ENCODE measurements around the gene PPP1R1A. TPM values are rescaled to one million over a fixed set of nuclear protein-coding genes. Genes with fewer than 3 reads are reported as not detected.

Gene PPP1R1A
- total and polyA plus RNA-seq, 9 of the 15 experiments (the other 6 are each of a cell fraction or from before 2014, with no cell fraction given): not detected

GRCh38 chr12:54634795-54635194 lies 46.3 kb upstream of the PPP1R1A start, which contains the start of gene LACRT (continued):
- TF ChIP-seq GTF3C2 (IDR thresholded peaks at IDR 0.05; ENCODE audit: borderline replicate concordance, extremely low read depth, insufficient read length) (no peak), ZNF184 (CRISPR knock-in tag; IDR thresholded peaks at IDR 0.05) (no peak), ZBTB8A (IDR thresholded peaks at IDR 0.05; ENCODE audit: partially characterized antibody) (no peak)

- POLR2A ChIA-PET: no interaction called here
- CTCF ChIA-PET (ENCODE audit: low intra/inter-chr PET ratio): no interaction called here
- WGBS (ENCODE audit: insufficient coverage, low coverage, missing lambda C conversion rate): 4% methylated on average over 8 of the region's 8 CpGs
Observed at GRCh38 chr12:54631988-54632728, 43.7 kb upstream of the PPP1R1A start.

More at GRCh38 chr12:54631988-54632728, 43.7 kb upstream of the PPP1R1A start:
- H3K9ac ChIP-seq (ENCODE audit: insufficient read depth in 1 of 2, low read depth in 2 of 2, low read length in 2 of 2): no peak overlapping the region
- no peaks in the 10 kb centered on the region for H3K79me2 ChIP-seq (ENCODE audit: control insufficient read depth, insufficient read depth, low read length)
- H3K9me1 ChIP-seq (ENCODE audit: control insufficient read depth, insufficient read depth, low read length): no peaks in the 10 kb centered on the region
- H4K20me1 ChIP-seq (replicated peaks; ENCODE audit: control insufficient read depth, insufficient read depth, low read length): no peaks in the 10 kb centered on the region
- H3K27ac ChIP-seq (ENCODE audit: extremely low read depth, low read depth, low read length): no peak overlapping the region
- no peak overlapping the region for H3K4me3 ChIP-seq
- DNase-seq (ENCODE audit: extremely low read depth in 1 of 4, low spot score in 3 of 4): peak in 2 of 4 experiments; percentile 34 to 37
- BruUV-seq (replicated peaks): no TSS peak
- no peak overlapping the region for H2AFZ ChIP-seq (ENCODE audit: low read depth, low read length)
- TF ChIP-seq MAFG (tag; conservative IDR thresholded peaks at IDR 0.05): no peak
- TF ChIP-seq, protein P1, sequence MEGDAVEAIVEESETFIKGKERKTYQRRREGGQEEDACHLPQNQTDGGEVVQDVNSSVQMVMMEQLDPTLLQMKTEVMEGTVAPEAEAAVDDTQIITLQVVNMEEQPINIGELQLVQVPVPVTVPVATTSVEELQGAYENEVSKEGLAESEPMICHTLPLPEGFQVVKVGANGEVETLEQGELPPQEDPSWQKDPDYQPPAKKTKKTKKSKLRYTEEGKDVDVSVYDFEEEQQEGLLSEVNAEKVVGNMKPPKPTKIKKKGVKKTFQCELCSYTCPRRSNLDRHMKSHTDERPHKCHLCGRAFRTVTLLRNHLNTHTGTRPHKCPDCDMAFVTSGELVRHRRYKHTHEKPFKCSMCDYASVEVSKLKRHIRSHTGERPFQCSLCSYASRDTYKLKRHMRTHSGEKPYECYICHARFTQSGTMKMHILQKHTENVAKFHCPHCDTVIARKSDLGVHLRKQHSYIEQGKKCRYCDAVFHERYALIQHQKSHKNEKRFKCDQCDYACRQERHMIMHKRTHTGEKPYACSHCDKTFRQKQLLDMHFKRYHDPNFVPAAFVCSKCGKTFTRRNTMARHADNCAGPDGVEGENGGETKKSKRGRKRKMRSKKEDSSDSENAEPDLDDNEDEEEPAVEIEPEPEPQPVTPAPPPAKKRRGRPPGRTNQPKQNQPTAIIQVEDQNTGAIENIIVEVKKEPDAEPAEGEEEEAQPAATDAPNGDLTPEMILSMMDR (IDR thresholded peaks at IDR 0.05 in 2 of 3, conservative IDR thresholded peaks at IDR 0.05 in 1 of 3; ENCODE audit: insufficient read depth in 2 of 3, low read depth in 1 of 3, low read length in 3 of 3): peak; percentile 3 to 35 (median 34); a peak in 1 of 6 replicates
- FAIRE-seq: no peak
- H3K4me1 ChIP-seq (replicated peaks in 1 of 2; ENCODE audit: control insufficient read depth in 2 of 2, insufficient read depth in 2 of 2, low read length in 2 of 2): no peaks in the 10 kb centered on the region
- in situ Hi-C loops (cut with MboI) (no loop called here), intact Hi-C loops (cut with micrococcal nuclease) (no loop called here)
- H3K4me2 ChIP-seq (ENCODE audit: insufficient read depth, low read length): no peak overlapping the region
- no peak for ATAC-seq
- no peaks in the 10 kb centered on the region for H3K36me3 ChIP-seq (ENCODE audit: control insufficient read depth, insufficient read depth, low read length)
- no peaks in the 10 kb centered on the region for H3K9me3 ChIP-seq (replicated peaks; ENCODE audit: control insufficient read depth, insufficient read depth, low read depth, low read length)
- peaks cover 0 to 16% of the 10 kb centered on the region in 2 experiments; a peak in 2 of 5 replicates for H3K27me3 ChIP-seq (ENCODE audit: control insufficient read depth in 2 of 2, insufficient read depth in 2 of 2, low read length in 2 of 2)
